ENCODE data around the gene SYNC.

GRCh38 chr1:32650752-32651460 is 51.7 kb downstream of the SYNC start, which contains the start of gene RBBP4:
- TF ChIP-seq CTCF (conservative IDR thresholded peaks at IDR 0.05) (no peak), ZFX (IDR thresholded peaks at IDR 0.05) (peak; percentile 99)
